22Rv1 (cell line): ENCODE measurements around the gene ECE1.

Source experiments
- ZFX ChIP-seq: fragments of 450-650 bp; IDR thresholded peaks from 2 replicates; pipeline ENCODE4 v1.6.1; 2017; ENCODE audit warnings: antibody characterized with exemption, borderline replicate concordance
- TF ChIP-seq, protein P1 (sequence below): fragments of 450-650 bp; IDR thresholded peaks from 2 replicates; pipeline ENCODE4 v1.5.1; 2017; ENCODE audit warnings: mild to moderate bottlenecking

DNA sequence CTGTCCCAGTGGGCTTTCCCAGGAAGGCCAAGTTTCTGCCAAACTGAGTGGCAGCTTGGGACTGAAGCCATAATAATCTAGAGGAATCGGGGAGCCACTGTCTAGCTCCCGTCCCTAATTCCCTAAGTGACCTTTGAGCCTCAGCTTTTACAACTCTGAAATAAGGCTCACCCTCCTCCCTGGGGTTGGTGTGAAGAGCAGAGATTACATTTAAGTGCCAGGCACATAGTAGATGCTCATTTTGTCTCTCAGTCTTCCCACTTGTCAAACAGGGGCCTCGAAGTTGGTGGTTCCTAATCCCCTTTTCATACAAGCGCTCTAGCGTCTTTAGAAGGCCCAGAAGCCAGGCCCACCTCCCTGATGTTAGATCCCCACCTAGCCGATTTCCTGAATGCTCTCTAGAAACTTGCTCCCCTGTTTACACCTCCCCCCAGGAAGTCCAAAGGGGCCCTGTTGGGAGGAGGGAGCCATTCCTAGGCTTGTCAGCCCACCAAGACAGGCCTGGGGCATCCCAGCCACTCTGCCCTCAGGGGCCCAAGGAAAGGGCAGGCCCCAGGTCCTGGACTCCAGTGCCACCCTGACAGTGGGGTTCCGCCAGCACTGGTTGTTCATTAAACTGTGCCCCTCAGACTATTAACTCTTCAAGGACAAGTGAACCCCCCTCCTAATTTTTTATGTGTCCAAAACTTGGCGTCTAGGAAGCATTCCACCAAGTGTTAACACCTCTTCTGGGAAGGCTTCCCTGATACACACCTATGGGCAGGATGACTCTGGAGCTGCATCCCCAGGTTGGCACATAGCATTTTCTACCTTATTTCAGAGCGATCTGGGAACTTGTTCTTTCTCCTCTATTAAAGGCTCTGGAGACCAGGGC is 49.3 kb upstream of the ECE1 start:
- TF ChIP-seq, protein P1, sequence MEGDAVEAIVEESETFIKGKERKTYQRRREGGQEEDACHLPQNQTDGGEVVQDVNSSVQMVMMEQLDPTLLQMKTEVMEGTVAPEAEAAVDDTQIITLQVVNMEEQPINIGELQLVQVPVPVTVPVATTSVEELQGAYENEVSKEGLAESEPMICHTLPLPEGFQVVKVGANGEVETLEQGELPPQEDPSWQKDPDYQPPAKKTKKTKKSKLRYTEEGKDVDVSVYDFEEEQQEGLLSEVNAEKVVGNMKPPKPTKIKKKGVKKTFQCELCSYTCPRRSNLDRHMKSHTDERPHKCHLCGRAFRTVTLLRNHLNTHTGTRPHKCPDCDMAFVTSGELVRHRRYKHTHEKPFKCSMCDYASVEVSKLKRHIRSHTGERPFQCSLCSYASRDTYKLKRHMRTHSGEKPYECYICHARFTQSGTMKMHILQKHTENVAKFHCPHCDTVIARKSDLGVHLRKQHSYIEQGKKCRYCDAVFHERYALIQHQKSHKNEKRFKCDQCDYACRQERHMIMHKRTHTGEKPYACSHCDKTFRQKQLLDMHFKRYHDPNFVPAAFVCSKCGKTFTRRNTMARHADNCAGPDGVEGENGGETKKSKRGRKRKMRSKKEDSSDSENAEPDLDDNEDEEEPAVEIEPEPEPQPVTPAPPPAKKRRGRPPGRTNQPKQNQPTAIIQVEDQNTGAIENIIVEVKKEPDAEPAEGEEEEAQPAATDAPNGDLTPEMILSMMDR: no peak
- TF ChIP-seq ZFX: no peak
